Kidney tubule cell (primary cell): ENCODE data around the gene ZBTB4.

Experiments used
- DNase-seq: peaks from one replicate; pipeline ENCODE4 v3.0.0-alpha.2; 2018; ENCODE audit warnings: low spot score

The ZBTB4 gene

GRCh38 chr17:7479213-7480088 lies at the start of gene ZBTB4:
Gene ZBTB4, minus strand, starts transcription at chr17:7479631. Its CDS starts 12,830 bp downstream, at chr17:7466801.
- peak; percentile 60 for DNase-seq

GRCh38 chr17:7528842-7529241 lies 49.4 kb upstream of the ZBTB4 start:
- DNase-seq = no peak

- no peak for DNase-seq
Measured at GRCh38 chr17:7523033-7523432, 43.6 kb upstream of the ZBTB4 start.

GRCh38 chr17:7515911-7516610 lies 36.6 kb upstream of the ZBTB4 start:
- peak; percentile 8 for DNase-seq

GRCh38 chr17:7513850-7514419 lies 34.5 kb upstream of the ZBTB4 start:
- DNase-seq = no peak

- DNase-seq = no peak
Measured at GRCh38 chr17:7512824-7513540, 33.6 kb upstream of the ZBTB4 start.

GRCh38 chr17:7512105-7512504 lies 32.7 kb upstream of the ZBTB4 start:
- no peak for DNase-seq

GRCh38 chr17:7511108-7511507 lies 31.7 kb upstream of the ZBTB4 start:
- no peak for DNase-seq

- DNase-seq = no peak
Measured at GRCh38 chr17:7509937-7510336, 30.5 kb upstream of the ZBTB4 start.

- no peak for DNase-seq
Measured at GRCh38 chr17:7508846-7509245, 29.4 kb upstream of the ZBTB4 start.

- no peak for DNase-seq
Measured at GRCh38 chr17:7508145-7508544, 28.7 kb upstream of the ZBTB4 start.

GRCh38 chr17:7503521-7503920 lies 24.1 kb upstream of the ZBTB4 start:
- DNase-seq = no peak

GRCh38 chr17:7502987-7503386 lies 23.6 kb upstream of the ZBTB4 start:
- DNase-seq = no peak

- DNase-seq = no peak
Measured at GRCh38 chr17:7502171-7502847, 22.9 kb upstream of the ZBTB4 start.

GRCh38 chr17:7501729-7502128 lies 22.3 kb upstream of the ZBTB4 start:
- DNase-seq = no peak

- DNase-seq = no peak
Measured at GRCh38 chr17:7499161-7499560, 19.7 kb upstream of the ZBTB4 start.

GRCh38 chr17:7497636-7498035 lies 18.2 kb upstream of the ZBTB4 start:
- no peak for DNase-seq

- DNase-seq = no peak
Measured at GRCh38 chr17:7497228-7497627, 17.8 kb upstream of the ZBTB4 start.

- DNase-seq = no peak
Measured at GRCh38 chr17:7496470-7497183, 17.2 kb upstream of the ZBTB4 start.

GRCh38 chr17:7495906-7496434 lies 16.5 kb upstream of the ZBTB4 start:
- DNase-seq = no peak

GRCh38 chr17:7493941-7494340 lies 14.5 kb upstream of the ZBTB4 start:
- no peak for DNase-seq
